Suprapubic skin (tissue), 4 donors: ENCODE data around the gene GPALPP1. TPM values are rescaled to one million over a fixed set of nuclear protein-coding genes. Genes with fewer than 3 reads are reported as not detected.

Experiments used
- DNase-seq, 2 donors: peaks; one replicate each; pipeline ENCODE4 v3.0.0-alpha.2; 2019; ENCODE audit warnings: low spot score in 2 of 2
- H3K27ac ChIP-seq: fragments of 200-600 bp; sonication (generic); one replicate; pipeline ENCODE4 v1.5.1; 2019
- H3K27me3 ChIP-seq: fragments of 200-600 bp; sonication (generic); one replicate; pipeline ENCODE4 v1.5.1; 2019
- H3K36me3 ChIP-seq: fragments of 200-600 bp; sonication (generic); one replicate; pipeline ENCODE4 v1.5.1; 2019
- H3K4me1 ChIP-seq: fragments of 200-600 bp; sonication (generic); one replicate; pipeline ENCODE4 v1.5.1; 2019
- H3K4me3 ChIP-seq: fragments of 200-600 bp; sonication (generic); one replicate; pipeline ENCODE4 v1.5.1; 2019; ENCODE audit warnings: mild to moderate bottlenecking
- H3K9me3 ChIP-seq: fragments of 200-600 bp; sonication (generic); one replicate; pipeline ENCODE4 v1.5.1; 2019
- EP300 ChIP-seq: sonication (generic); formaldehyde crosslinking; IDR thresholded peaks from one replicate; pipeline ENCODE4 v1.6.1; 2017; ENCODE audit warnings: antibody characterized with exemption
- POLR2A ChIP-seq, 2 donors: fragments of 450-650 bp; IDR thresholded peaks; one replicate each; pipeline ENCODE4 v1.6.1; 2017; ENCODE audit warnings: antibody characterized with exemption in 2 of 2, mild to moderate bottlenecking in 2 of 2, moderate library complexity in 2 of 2
- POLR2AphosphoS5 ChIP-seq, 3 donors: sonication (generic); formaldehyde crosslinking; IDR thresholded peaks; one replicate each; pipeline ENCODE4 v1.6.1; 2017; ENCODE audit warnings: antibody characterized with exemption in 3 of 3
- WGBS: methylation state at CpG from one replicate; pipeline ENCODE4 v1.1.5; 2018; 5-methylcytosine and 5-hydroxymethylcytosine counted together
- total RNA-seq, 4 donors: library from RNA; depleted of rRNA; stranded (reverse); fragments of >200 nt; gene quantifications; one replicate each; pipeline ENCODE4 v1.1.0, GENCODE V29; 2016
- TF ChIP-seq, protein P1 (sequence below), 2 donors: fragments of 200-600 bp in 1 of 2; fragments of 450-650 bp in 1 of 2; sonication (generic) in 1 of 2; IDR thresholded peaks; one replicate each; pipeline ENCODE4 v1.5.1; 2016 to 2019; ENCODE audit warnings: antibody characterized with exemption in 2 of 2, mild to moderate bottlenecking in 1 of 2, moderate library complexity in 1 of 2

The GPALPP1 gene
- total RNA-seq, 4 donors from 2014 or later, result 17.0 to 33.5 (median 28.6) TPM

DNA sequence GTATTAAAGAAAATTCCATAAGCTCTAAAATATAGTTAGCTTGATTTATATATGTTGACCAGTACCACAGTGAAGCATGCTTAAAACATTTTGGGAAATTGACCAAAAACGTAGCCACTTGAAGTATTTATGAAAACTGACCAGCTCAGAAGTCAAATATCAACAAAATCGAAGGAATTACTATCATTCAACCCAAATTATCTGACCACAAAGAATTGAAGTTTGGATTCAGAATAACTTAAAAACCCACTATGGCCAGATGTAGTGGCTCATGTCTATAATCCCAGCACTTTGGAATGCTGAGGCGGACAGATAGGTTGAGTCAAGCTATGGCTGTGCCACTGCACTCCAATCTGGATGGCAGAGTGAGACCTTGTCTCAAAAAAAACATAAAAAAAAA, 31.9 kb downstream of the GPALPP1 start:
- no peak for TF ChIP-seq POLR2A (IDR thresholded peaks at IDR 0.05)
- Histone ChIP-seq H3K27me3 (no peaks in the 10 kb centered on the region), H3K36me3 (peaks cover 55% of the 10 kb centered on the region), H3K4me3 (no peak overlapping the region), H3K27ac (no peak overlapping the region), H3K9me3 (no peaks in the 10 kb centered on the region), H3K4me1 (no peaks in the 10 kb centered on the region)
- WGBS, result 96% methylated on average over 3 of the region's 3 CpGs
- no peak for DNase-seq

DNA sequence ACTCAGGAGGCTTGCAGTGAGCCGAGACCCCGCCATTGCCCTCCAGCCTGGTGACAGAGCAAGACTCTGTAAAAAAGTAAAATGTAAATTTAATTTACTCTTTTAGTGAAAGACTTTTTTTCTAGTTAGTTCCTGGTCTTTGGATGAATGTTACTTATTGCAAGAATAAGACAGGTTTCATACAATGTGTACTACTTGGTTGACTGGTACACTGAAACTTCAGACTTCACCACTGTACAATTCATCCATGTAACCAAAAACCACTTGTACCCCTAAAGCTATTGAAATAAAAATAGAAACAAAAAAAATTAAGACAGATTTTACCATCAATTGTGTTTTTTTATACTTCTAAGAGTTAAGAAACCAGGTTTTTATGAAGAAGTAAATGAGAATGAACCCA, 35.5 kb downstream of the GPALPP1 start:
- Histone ChIP-seq H3K27ac (no peak overlapping the region), H3K4me1 (no peaks in the 10 kb centered on the region), H3K36me3 (peaks cover 57% of the 10 kb centered on the region), H3K27me3 (no peaks in the 10 kb centered on the region), H3K9me3 (no peaks in the 10 kb centered on the region), H3K4me3 (no peak overlapping the region)
- no peak for TF ChIP-seq POLR2AphosphoS5 (IDR thresholded peaks at IDR 0.05)
- no peak for TF ChIP-seq EP300
- TF ChIP-seq POLR2A (IDR thresholded peaks at IDR 0.05), result no peak
- TF ChIP-seq, protein P1, sequence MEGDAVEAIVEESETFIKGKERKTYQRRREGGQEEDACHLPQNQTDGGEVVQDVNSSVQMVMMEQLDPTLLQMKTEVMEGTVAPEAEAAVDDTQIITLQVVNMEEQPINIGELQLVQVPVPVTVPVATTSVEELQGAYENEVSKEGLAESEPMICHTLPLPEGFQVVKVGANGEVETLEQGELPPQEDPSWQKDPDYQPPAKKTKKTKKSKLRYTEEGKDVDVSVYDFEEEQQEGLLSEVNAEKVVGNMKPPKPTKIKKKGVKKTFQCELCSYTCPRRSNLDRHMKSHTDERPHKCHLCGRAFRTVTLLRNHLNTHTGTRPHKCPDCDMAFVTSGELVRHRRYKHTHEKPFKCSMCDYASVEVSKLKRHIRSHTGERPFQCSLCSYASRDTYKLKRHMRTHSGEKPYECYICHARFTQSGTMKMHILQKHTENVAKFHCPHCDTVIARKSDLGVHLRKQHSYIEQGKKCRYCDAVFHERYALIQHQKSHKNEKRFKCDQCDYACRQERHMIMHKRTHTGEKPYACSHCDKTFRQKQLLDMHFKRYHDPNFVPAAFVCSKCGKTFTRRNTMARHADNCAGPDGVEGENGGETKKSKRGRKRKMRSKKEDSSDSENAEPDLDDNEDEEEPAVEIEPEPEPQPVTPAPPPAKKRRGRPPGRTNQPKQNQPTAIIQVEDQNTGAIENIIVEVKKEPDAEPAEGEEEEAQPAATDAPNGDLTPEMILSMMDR (IDR thresholded peaks at IDR 0.05), result no peak
- WGBS, result 98% methylated on average over 2 of the region's 2 CpGs
- DNase-seq, result no peak

DNA sequence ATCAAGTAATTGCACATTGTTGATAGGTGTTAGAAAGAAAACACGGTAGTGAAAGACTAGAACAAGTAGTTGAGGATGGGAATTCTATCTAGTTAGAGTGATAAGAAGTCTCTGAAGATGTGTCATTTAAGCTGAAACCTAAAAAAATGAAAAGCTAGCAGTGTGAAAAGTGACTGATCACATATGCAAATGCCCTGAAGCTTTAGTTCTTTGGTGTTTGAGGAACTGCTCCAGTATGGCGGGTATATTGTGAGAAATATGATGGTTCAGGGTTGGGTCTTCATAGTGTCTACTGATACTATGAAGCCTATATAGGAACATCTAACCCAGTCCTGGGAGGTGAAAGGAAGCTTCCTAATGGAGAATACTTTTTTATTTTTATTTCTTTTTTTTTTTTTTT, 45.0 kb downstream of the GPALPP1 start:
- no peaks in the 10 kb centered on the region for H3K4me1 ChIP-seq
- H3K4me3 ChIP-seq, result no peak overlapping the region
- H3K27me3 ChIP-seq, result no peaks in the 10 kb centered on the region
- 95% methylated on average over 2 of the region's 2 CpGs for WGBS
- H3K27ac ChIP-seq, result no peak overlapping the region
- no peak for DNase-seq
- no peaks in the 10 kb centered on the region for H3K9me3 ChIP-seq
- TF ChIP-seq POLR2AphosphoS5 (IDR thresholded peaks at IDR 0.05) (no peak), EP300 (no peak), POLR2A (IDR thresholded peaks at IDR 0.05) (no peak)
- TF ChIP-seq, protein P1 (IDR thresholded peaks at IDR 0.05), result no peak
- peaks cover 24% of the 10 kb centered on the region for H3K36me3 ChIP-seq

DNA sequence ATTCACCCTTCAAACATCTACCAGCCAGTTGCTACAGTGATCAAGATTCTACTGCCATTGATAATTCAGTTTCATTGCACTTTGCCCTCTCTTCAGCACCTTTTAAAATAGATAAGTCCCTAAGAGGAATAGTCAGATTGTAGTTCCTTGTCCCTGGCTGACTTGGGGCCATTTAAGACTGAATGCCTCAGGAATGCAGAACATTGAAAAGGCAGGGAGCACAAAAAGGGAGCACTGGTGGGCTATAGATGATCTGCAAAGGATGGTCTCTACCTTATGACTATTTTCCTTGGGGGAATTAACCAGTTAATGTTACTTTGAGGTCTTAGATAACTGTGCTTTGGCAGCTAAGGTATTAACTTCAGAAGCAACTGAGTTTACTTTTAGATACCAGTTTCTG, 46.9 kb downstream of the GPALPP1 start:
- DNase-seq, result no peak
- H3K36me3 ChIP-seq, result peaks cover 24% of the 10 kb centered on the region
- H3K4me1 ChIP-seq, result no peaks in the 10 kb centered on the region
- no peak overlapping the region for H3K27ac ChIP-seq
- TF ChIP-seq POLR2A (IDR thresholded peaks at IDR 0.05), result no peak
- TF ChIP-seq, protein P1 (IDR thresholded peaks at IDR 0.05), result no peak
- H3K9me3 ChIP-seq, result no peaks in the 10 kb centered on the region
- no peaks in the 10 kb centered on the region for H3K27me3 ChIP-seq
- H3K4me3 ChIP-seq, result no peak overlapping the region

DNA sequence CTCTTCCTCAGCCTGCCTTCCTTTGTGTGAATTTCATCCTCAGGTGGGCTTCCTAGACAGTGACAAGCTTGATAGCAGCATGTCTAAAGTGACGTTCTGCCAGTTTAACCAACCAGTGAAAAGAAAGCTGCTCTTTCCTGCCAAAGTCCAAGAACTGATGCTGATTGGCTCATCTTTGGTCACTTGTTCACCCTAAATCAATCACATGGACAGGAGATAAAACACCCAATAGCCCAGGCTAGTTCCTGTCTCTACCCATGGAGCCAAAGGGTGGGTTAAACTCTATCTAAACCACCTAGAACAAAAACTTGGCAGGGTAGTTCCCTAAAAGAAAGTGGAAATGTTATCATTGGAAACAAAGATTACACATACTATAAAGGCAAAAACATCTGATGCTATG, 50.8 kb downstream of the GPALPP1 start:
- 75% methylated on average over 1 of the region's 1 CpG for WGBS
- DNase-seq, result no peak
- TF ChIP-seq EP300 (no peak), POLR2AphosphoS5 (IDR thresholded peaks at IDR 0.05) (no peak), POLR2A (IDR thresholded peaks at IDR 0.05) (no peak)
- TF ChIP-seq, protein P1 (IDR thresholded peaks at IDR 0.05), result no peak

DNA sequence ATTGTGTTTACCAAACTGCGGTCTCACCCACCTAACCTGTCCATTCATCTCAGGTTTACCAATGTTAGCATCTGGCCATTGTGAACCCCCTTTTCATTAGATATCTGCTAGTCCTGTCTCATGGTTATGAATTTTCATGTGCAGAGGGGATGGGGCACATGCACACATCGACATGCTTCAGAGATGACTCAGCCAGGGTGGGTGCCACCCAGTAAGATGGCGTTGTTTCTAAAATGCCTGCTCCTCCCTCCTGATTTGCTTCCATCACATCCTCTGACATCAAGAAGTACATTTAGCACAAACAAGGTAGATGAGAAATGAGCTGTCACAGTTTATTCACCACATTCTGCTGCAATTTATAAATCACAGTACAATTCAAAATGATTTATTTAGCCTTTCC, 51.3 kb downstream of the GPALPP1 start:
- DNase-seq, result no peak
- WGBS, result 35% methylated on average over 3 of the region's 3 CpGs
- Histone ChIP-seq H3K9me3 (no peaks in the 10 kb centered on the region), H3K27ac (no peak overlapping the region), H3K4me1 (no peaks in the 10 kb centered on the region), H3K36me3 (peaks cover 5% of the 10 kb centered on the region), H3K27me3 (no peaks in the 10 kb centered on the region), H3K4me3 (no peak overlapping the region)
- TF ChIP-seq EP300 (no peak), POLR2AphosphoS5 (IDR thresholded peaks at IDR 0.05) (no peak), POLR2A (IDR thresholded peaks at IDR 0.05) (no peak)
- TF ChIP-seq, protein P1 (IDR thresholded peaks at IDR 0.05), result no peak

More for the DNA sequence above, 50.8 kb downstream of the GPALPP1 start:
- Histone ChIP-seq H3K27ac (no peak overlapping the region), H3K9me3 (no peaks in the 10 kb centered on the region), H3K36me3 (peaks cover 5% of the 10 kb centered on the region), H3K4me1 (no peaks in the 10 kb centered on the region), H3K4me3 (no peak overlapping the region), H3K27me3 (no peaks in the 10 kb centered on the region)
